HG03095 (cell line): ENCODE measurements around the gene CENPS.
"Not testable (repeated sequence)": the region's sequence is repeated elsewhere in the genome, so short reads cannot be mapped to it uniquely, and the experiment has no call there.

Experiments used
- ATAC-seq: cut with Tn5 transposase; IDR thresholded peaks from one replicate; pipeline ENCODE4 v1.9.1; 2021; ENCODE audit warnings: moderate library complexity; ENCODE audit not compliant: unreplicated experiment

The CENPS gene

DNA sequence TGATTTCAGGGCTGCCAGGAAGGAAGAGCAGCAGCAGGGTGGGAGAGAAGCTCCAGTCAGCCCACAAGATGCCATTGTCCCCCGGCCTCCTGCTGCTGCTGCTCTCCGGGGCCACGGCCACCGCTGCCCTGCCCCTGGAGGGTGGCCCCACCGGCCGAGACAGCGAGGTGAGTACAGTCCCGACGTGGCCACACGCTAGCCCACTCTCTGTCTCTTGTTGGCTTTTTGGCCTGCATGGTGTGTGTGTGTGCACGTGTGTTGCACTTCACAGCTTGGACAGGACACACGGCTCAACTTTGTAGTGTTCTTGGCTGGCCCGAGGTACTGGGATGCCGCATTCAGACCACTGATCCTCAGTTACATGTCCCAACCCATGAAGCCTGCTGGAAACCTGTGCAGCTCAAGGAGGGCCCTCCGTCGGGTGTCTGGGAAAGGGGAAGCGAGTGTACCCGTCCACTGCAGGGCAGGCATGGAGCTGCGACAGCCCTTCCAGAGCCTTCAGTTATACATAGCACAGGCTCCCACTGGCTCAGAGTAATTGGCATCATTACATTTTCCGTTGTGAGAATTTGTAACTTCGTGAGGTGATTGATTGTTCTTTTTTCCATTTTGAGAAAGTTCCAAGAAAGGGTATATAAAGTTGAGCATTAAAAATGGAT is 20.1 kb downstream of the CENPS start:
- no peak for ATAC-seq

DNA sequence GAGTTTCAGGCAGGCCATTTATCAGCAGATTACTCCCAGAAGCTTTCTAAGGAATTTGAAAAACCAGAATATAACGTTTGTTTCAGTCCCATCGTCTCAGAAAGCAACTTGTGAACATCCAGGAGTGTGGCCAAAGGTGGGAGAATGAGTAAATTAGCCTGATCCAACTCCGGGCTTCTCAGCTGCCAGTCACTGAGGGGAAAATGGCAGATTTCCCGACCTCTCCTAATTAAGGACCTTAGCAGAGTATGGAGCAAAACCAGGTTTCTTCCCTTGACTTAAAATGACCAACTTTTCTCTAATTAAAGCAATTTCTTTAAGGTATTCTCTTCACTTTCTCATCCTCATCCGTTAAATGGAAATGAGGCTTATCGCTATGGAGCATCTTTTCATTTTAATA is 20.6 kb downstream of the CENPS start:
- no peak for ATAC-seq

DNA sequence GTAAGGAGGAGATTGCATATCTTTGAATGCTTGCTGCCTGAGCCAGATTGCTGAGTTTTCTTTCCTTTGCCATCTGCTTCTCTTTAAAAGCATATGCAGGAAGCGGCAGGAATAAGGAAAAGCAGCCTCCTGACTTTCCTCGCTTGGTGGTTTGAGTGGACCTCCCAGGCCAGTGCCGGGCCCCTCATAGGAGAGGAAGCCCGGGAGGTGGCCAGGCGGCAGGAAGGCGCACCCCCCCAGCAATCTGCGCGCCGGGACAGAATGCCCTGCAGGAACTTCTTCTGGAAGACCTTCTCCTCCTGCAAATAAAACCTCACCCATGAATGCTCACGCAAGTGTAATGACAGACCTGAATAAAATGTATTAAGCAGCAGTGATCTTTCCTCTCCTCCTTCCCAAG is 21.1 kb downstream of the CENPS start:
- ATAC-seq, result no peak

DNA sequence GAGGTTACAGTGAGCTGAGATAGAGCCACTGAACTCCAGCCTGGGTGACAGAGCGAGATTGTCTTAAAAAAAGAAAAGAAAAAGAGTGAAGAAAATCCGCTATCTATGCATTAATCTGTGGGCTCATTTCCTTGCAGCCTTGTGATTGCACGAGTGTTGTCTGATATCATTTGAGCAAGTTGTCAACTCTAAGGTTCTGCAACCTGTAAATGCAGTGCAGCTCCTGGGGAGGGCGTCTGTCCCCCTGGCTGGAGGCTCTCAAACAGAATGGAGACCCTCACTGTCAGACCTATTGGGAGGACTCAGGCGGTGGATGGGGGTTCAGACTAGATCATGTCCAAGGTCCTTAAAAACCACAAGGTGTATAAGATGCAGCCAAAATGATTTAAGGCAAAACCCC is 25.8 kb downstream of the CENPS start:
- ATAC-seq, result no peak

DNA sequence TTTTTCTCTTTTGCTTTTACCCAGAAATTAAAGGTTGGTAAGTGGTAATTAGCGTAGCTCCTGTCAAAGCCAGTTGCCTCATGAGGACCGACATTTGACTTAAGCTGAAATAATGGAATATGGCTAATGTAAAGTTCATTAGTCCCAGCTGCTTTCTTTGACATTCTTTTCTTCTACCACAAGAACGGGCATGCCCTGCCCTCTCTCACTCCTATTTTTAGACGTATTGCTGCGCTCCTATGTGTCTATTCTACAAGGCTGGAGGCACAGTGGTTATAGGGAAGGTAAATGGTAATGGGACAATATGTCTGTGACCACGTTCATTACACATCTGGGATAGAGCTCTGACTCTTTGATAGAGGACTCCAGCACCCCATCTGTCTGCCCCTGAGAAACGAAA is 26.4 kb downstream of the CENPS start:
- ATAC-seq, result no peak

DNA sequence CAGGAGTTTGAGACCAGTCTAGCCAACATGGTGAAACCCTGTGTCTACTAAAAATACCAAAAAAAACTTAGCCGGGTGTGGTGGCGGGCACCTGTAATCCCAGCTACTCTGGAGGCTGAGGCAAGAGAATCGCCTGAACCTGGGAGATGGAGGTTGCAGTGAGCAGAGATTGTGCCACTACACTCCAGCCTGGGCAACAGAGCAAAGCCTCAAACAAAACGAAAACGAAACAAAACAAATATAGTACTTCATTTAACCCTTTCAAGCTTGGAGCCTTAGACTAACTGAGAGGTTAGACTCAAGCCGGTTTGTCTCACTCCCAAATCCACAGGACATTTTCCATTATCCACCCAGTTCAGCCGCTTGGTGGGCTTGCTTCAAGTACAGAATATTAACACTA is 27.2 kb downstream of the CENPS start:
- ATAC-seq, result not testable (repeated sequence)

DNA sequence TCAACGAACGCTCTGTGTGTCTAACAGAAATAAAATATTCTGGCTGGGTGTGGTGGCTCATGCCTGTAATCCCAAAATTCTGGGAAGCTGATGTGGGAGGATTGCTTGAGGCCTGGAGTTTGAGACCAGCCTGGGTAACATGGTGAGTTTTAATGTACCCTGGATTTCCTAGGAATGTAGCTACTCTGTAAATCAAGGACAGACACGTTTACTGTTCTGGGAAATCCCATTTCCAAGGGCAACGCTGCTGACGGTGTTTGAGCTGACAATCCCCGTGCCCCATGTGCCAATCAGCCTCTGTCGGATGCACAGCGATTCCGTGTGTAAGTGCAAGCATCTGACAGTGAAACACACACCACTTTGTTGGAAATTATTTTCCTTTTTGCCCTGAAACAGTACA is 27.6 kb downstream of the CENPS start:
- no peak for ATAC-seq

DNA sequence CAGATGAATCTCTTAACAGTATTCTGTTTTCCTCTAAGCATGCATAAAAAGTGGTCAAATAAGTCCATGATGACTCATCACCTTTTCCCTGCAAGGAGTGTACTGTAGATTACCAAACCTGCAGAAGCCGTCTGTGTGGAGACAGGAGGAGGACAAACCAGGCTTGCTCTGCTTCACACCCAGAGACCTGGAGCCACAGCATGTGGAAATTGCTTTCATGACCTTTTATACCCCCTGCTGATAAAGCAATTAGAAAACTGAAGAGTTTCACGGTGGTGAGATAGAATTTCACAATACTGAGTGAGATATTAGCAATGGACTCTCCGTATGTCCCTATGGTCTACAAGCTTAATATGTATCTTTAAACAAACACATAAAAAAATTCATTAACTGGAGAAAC is 29.0 kb downstream of the CENPS start:
- no peak for ATAC-seq

DNA sequence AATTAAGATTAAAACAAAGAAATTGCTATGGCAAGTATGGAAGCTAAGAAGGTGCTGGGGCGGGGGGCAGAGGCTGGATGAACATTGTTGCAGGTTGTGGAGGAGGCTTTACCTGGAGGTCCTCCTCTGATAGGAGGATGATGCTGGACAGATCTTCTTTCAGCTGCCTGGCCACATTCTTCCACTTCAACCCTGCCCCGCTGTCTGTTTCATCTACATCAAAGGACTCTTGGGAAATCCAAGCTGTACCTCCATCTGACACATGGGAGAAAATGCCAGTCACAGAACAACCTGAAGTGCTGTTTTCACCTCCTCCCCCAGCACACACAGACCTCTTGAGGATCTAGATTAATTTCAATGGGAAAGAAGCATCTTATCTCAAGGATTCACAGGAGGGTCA is 36.8 kb downstream of the CENPS start:
- no peak for ATAC-seq

DNA sequence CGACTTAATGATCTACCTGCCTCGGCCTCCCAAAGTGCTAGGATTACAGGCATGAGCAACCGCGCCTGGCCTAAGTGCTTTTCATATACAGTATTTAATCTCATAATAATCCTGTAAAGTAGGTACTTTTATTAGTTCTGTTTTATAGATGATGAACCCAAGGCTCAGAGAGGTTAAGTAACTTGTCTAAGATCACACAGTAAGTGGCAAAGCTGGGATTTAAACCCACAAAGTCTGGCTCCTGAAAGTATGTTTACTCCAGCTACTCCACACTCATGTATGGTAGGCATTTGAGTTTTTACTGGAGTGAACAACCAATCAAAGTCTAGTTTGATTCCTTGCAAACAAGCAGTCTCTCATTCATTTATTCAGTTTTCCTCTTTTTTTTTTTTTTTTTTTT is 39.8 kb downstream of the CENPS start:
- ATAC-seq, result no peak

DNA sequence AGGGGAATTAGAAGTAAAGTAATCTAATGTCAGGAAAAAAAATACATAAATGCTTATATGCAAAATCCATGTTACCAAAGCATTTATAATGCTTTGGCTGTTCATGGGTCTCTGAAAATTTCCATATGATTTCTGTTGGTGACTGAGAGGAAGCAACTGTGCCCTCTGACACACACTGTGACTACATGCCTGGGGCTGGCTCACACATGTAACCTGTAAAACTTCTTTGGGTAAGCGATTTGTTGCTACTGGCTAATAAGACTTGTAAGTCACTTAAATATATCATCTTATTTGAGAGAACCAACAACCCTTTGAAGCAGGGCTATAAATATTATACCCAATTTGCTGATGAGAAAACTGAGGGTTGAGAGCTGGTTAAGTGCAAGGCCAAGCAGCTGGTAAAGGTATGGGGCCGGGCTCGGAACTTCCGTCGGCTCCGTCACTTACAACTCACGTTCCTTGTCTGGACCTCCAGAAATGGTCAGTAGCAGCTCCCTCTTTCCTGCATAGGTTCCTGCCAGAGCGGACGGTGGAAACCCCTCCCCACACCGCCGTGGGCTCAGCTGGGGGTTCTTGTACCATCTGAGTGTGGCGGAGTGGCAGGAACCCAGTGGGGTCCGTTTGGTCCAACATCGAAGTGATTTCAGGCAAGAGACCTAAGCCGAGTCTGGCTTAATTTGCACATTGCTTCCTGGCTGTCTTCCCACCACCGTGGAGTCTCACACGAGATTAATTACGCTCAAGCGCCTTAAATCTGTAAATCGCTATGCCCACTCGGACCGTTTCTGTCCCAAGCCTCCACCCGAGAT is 41.4 kb downstream of the CENPS start:
- ATAC-seq, result no peak

DNA sequence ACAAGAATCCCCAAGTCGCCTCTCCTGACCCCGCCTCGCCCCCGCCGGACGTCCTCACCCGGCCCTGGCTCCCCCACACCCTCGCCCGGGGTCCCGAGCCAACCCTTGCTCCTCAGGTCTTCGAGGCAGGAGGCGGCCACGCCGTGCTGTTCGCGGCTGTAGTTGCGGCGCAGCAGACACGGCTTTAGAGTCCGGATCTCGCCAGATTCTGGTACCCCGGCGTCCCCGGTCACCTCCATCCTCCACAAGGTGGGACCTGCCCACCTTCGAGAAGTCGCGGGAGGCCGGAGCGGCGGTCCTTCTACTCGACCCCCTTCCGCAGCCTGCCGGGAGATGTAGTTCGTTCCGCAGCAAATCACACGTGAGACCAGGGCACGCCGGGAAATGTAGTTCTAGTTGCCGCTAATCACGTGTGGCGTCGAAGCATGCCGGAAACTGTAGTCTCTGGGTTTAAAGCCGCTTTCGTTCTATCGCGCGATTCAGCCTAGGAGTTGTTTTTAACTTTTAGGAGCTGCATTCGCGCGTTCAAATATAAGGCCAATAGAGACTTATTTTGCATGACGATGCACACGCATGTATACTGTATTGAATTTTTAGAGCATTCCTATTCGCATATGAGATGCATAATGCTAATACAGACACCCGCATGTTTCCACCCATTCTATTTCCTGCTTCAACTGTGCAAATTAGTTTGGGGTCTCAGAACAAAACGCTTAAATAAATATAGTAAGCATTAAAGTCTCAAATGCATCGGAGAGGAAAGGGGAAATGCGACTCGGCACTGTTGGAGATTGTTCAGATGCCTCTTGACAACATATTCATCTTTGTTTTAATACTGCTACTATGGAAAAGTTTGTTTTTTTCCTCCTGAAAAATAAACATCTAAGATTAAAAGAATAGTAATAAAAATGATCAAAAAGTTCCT is 42.2 kb downstream of the CENPS start, which contains the start of gene DFFA:
Gene DFFA, minus strand, starts transcription at position 310 of the 925 bp plus-strand sequence. Its CDS starts 71 bp downstream, at position 239.
- ATAC-seq, result peak; percentile 71

DNA sequence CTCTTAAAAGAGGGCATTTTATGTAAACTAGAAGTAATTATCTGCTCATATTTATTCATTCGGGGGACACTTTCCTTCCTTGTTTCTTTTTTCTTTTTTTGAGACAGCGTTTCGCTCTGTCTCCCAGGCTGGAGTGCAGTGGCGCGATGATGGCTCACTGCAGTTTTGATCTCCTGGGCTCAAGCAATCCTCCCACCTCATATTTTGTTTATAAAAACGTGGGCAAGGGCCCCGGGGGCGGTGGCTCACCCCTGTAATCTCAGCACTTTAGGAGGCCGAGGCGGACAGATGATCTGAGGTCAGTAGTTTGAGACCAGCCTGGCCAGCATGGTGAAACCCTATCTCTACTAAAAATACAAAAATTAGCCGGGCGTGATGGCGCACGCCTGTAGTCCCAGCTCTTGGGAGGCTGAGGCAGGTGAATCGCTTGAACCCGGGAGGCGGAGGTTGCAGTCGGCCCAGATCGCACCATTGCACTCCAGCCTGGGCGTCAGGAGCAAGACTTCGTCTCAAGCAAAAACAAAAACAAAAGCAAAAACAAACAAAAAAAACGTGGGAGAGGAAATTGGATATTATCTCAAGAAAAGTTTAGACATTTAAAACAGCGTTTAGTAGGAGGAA is 43.0 kb downstream of the CENPS start:
- no peak for ATAC-seq

DNA sequence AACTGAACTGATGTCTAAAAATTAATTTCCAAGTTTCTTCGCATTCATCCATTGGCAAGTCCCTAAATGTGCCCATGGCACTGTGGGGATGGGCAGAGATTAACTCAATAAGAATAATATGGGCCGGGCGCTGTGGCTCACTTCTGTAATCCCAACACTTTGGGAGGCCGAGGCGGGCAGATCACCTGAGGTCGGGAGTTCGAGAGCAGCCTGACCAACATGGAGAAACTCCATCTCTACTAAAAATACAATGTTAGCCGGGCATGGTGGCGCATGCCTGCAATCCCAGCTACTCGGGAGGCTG is 44.0 kb downstream of the CENPS start:
- ATAC-seq, result not testable (repeated sequence)

DNA sequence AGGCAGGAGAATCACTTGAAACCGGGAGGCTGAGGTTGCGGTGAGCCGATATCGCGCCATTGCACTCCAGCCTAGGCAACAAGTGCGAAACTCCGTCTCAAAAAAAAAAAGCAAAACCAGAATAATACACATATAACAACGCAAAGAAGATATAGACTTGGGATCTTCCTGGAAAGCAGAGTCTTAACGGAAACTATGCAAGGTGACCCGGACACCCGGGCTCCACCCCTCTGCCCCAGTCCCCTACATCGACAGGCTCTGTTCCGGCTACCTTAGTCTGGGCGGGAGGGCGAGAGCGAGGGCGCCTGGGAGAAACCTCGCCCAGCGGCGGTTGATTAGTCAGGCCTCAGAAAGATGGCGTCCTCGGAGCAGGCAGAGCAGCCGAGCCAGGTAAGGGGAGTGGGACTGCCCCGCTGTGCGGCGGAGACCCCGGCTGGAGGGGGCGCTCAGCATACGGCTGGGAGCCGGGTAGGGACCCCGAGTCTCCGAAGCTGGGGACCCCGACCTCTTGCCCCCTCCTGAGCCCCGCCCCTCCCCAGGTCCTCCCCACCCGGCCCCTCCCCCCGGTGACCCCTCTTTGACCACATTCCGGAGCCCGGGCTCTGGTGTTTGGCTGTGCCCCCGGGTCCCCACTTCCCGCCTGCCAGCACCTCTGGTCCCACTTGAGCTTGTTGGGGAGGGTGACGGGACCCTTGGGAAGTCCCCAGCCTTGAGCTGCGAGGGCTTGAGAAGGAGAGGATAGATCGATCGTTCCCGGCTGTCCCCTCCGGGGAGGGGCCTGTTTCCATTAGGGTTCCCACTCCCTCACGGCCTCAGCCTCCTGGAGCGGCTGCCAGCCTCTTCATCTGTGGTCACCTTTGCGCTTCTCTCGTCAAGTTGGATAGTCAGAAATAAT is 44.6 kb downstream of the CENPS start, which contains the start of gene PEX14:
Gene PEX14, plus strand, starts transcription at position 338 of the 895 bp plus-strand sequence. Its CDS starts 17 bp downstream, at position 355.
- peak; percentile 53 for ATAC-seq

DNA sequence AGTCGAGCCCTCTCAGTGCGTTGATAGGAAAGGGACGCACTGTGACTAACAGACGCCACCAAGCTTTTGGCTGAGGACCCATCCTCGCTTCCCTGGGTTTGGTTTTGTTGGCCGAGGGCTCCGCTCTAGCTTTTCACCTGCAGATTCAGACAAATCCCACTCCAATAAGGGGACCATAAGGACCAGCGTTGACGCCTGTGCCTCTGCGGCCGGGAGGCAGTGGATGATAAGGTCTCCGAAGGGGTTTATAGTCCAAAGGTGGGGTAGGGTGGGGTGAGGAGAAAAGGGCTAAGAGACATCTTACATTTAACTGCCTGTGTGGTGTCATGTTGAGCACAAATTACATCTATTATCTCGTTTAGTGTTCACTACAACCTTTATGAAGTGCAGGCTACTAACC is 45.3 kb downstream of the CENPS start:
- no peak for ATAC-seq

DNA sequence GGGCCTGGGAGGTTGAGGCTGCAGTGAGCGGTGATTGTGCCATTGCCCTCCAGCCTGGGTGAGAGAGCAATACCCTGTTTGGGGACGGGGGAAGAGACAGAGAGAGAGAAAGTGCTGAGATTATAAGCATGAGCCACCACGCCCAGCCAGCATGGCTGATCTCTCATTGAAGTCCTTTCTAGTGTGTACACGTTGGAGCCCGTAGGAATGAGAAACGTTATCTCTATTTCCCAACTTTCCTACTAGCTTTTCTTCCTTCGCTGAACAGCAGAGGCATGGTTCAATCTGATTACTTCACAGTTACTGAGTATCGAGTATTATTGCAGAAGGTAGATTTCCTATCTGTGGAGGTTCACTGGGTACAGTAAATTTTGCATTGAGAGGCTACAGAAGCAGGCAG is 49.1 kb downstream of the CENPS start:
- ATAC-seq, result no peak

DNA sequence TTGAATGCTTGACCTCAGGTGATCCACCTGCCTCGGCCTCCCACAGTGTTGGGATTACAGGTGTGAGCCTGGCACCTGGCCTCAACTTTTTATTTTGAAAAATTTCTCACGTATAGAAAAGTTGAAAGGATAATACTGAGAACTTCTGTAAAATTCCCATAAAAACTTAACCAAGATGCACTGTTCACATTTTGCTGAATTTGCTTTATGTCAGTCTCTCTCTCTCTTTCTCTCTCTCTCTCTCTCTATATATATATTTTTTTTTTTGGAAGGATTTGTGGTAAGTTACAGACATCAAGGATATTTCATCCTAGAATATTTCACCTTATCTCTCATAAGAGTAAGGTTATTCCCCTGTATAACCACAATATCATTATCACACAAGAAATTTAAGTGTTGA is 50.4 kb downstream of the CENPS start:
- ATAC-seq, result no peak

DNA sequence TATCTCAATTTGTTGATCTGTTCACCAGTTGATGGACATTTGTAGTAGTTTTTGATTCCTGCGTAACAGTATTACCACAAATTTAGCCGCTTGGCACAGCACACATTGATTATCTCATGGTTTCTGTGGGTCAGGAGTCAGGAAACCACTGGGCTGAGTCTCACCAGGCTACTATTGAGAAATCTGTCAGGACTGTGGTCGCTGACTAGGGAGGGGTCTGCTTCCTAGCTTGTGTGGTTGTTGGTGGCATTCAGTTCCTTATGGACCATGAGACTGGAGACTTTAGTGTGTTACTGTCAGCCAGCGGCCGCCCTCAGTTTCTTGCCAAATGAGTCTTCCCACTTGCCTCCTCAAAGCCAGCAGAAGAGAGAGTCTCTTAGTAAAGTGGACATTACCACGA is 54.3 kb downstream of the CENPS start:
- ATAC-seq, result no peak
